GM23338 (cell line): Measurements from ENCODE around the gene NOTCH1. TPM values are rescaled to one million over a fixed set of nuclear protein-coding genes. Genes with fewer than 3 reads are reported as not detected.

Experiments
- ATAC-seq: fragments of 200-7000 bp; cut with Tn5 transposase; 3 replicates; pipeline ENCODE4 v1.9.1; 2020
- DNase-seq: peaks from one replicate; pipeline ENCODE4 v3.0.0-alpha.2; 2015; ENCODE audit warnings: low spot score
- H2AFZ ChIP-seq: fragments of 200-600 bp; sonication (generic); 2 replicates; pipeline ENCODE4 v1.8.0; 2016; ENCODE audit warnings: antibody characterized with exemption, mild to moderate bottlenecking, moderate library complexity
- H3F3A ChIP-seq: fragments of 200-600 bp; sonication (generic); replicated peaks from 2 replicates; pipeline ENCODE4 v1.8.0; 2017; ENCODE audit warnings: antibody characterized with exemption, mixed run types, low read depth
- H3K27ac ChIP-seq: fragments of 200-600 bp; sonication (generic); 2 replicates; pipeline ENCODE4 v1.6.1; 2016; ENCODE audit warnings: low read depth
- H3K27me3 ChIP-seq: fragments of 200-600 bp; sonication (generic); 2 replicates; pipeline ENCODE4 v1.8.0; 2016; ENCODE audit warnings: mild to moderate bottlenecking, mixed run types, moderate library complexity; ENCODE audit not compliant: insufficient read depth
- H3K36me3 ChIP-seq: fragments of 200-600 bp; sonication (generic); 2 replicates; pipeline ENCODE4 v1.8.0; 2016; ENCODE audit warnings: mild to moderate bottlenecking; ENCODE audit not compliant: insufficient read depth
- H3K4me1 ChIP-seq: fragments of 200-600 bp; sonication (generic); 2 replicates; pipeline ENCODE4 v1.8.0; 2016; ENCODE audit warnings: mild to moderate bottlenecking, moderate library complexity; ENCODE audit not compliant: insufficient read depth
- H3K4me2 ChIP-seq: fragments of 200-600 bp; sonication (generic); 2 replicates; pipeline ENCODE4 v1.7.1; 2017; ENCODE audit warnings: mixed run types
- H3K4me3 ChIP-seq: fragments of 200-600 bp; sonication (generic); 2 replicates; pipeline ENCODE4 v1.6.1; 2016; ENCODE audit warnings: mixed run types
- H3K79me2 ChIP-seq: fragments of 200-600 bp; sonication (generic); replicated peaks from 2 replicates; pipeline ENCODE4 v1.8.0; 2017; ENCODE audit warnings: mild to moderate bottlenecking; ENCODE audit not compliant: insufficient read depth
- H3K9me2 ChIP-seq: fragments of 200-600 bp; sonication (generic); 2 replicates; pipeline ENCODE4 v1.8.0; 2017; ENCODE audit not compliant: insufficient read depth
- H4K20me1 ChIP-seq: fragments of 200-600 bp; sonication (generic); replicated peaks from 2 replicates; pipeline ENCODE4 v1.8.0; 2017; ENCODE audit warnings: mild to moderate bottlenecking; ENCODE audit not compliant: insufficient read depth
- H3K27ac Mint-ChIP-seq: 2 replicates; pipeline ENCODE4 v1.8.0; 2020; ENCODE audit warnings: inconsistent platforms, mild to moderate bottlenecking, moderate library complexity, mixed read lengths
- H3K27me3 Mint-ChIP-seq: 3 replicates; pipeline ENCODE4 v1.8.0; 2022; ENCODE audit warnings: low read depth, mild to moderate bottlenecking, moderate library complexity, mixed read lengths, inconsistent platforms; ENCODE audit not compliant: insufficient read depth, poor library complexity
- H3K36me3 Mint-ChIP-seq: 3 replicates; pipeline ENCODE4 v1.8.0; 2021; ENCODE audit warnings: low read depth, mild to moderate bottlenecking, inconsistent platforms, moderate library complexity, mixed read lengths
- H3K4me1 Mint-ChIP-seq: 3 replicates; pipeline ENCODE4 v1.8.0; 2020; ENCODE audit warnings: mild to moderate bottlenecking, inconsistent platforms, mixed read lengths
- H3K4me3 Mint-ChIP-seq: 3 replicates; pipeline ENCODE4 v1.8.0; 2021; ENCODE audit warnings: moderate library complexity, mild to moderate bottlenecking, inconsistent platforms, mixed read lengths
- H3K9me3 Mint-ChIP-seq: 3 replicates; pipeline ENCODE4 v1.8.0; 2020; ENCODE audit warnings: moderate library complexity, mild to moderate bottlenecking, inconsistent platforms, mixed read lengths
- CREB1 ChIP-seq: fragments of 250-450 bp; sonication (Bioruptor Pico); IDR thresholded peaks from 2 replicates; pipeline ENCODE4 v1.5.0; 2020; ENCODE audit warnings: low read depth, mild to moderate bottlenecking, moderate library complexity
- EZH2 ChIP-seq: fragments of 200-600 bp; sonication (generic); IDR thresholded peaks from one replicate; pipeline ENCODE4 v1.8.0; 2017; ENCODE audit warnings: antibody characterized with exemption, mild to moderate bottlenecking, low read depth; ENCODE audit not compliant: unreplicated experiment
- EZH2phosphoT487 ChIP-seq: fragments of 200-600 bp; sonication (generic); IDR thresholded peaks from one replicate; pipeline ENCODE4 v1.8.1; 2018; ENCODE audit warnings: antibody characterized with exemption; ENCODE audit not compliant: unreplicated experiment
- JUNB ChIP-seq: IDR thresholded peaks from one replicate; pipeline ENCODE4 v1.6.1; 2016; ENCODE audit warnings: antibody characterized with exemption; ENCODE audit not compliant: unreplicated experiment
- NANOG ChIP-seq: IDR thresholded peaks from 2 replicates; pipeline ENCODE4 v1.6.1; 2016; ENCODE audit warnings: antibody characterized with exemption, borderline replicate concordance
- POLR2AphosphoS5 ChIP-seq: IDR thresholded peaks from 2 replicates; pipeline ENCODE4 v1.6.1; 2016; ENCODE audit warnings: antibody characterized with exemption, low read depth
- REST ChIP-seq: IDR thresholded peaks from one replicate; pipeline ENCODE4 v1.6.1; 2018; ENCODE audit warnings: antibody characterized with exemption; ENCODE audit not compliant: unreplicated experiment
- STAT1 ChIP-seq: IDR thresholded peaks from one replicate; pipeline ENCODE4 v1.6.1; 2016; ENCODE audit warnings: antibody characterized with exemption; ENCODE audit not compliant: unreplicated experiment
- ZNF114 ChIP-seq: fragments of 250-450 bp; sonication (Bioruptor Pico); IDR thresholded peaks from 2 replicates; pipeline ENCODE4 v1.5.0; 2020; ENCODE audit warnings: mild to moderate bottlenecking, moderate library complexity
- ZNF331 ChIP-seq: fragments of 250-450 bp; sonication (Bioruptor Pico); IDR thresholded peaks from 2 replicates; pipeline ENCODE4 v1.5.0; 2020; ENCODE audit warnings: low read depth, mild to moderate bottlenecking, moderate library complexity
- ZNF462 ChIP-seq: fragments of 250-450 bp; sonication (Bioruptor Pico); IDR thresholded peaks from 2 replicates; pipeline ENCODE4 v1.5.0; 2020; ENCODE audit warnings: mild to moderate bottlenecking, moderate library complexity
- polyA plus RNA-seq: library from polyadenylated mRNA; unstranded; fragments of >200 nt; fragmentation: Nextera tagmentation; extraction: Ambion mirVana; gene quantifications from 2 replicates; pipeline ENCODE4 v1.2.1, GENCODE V29; 2016
- total RNA-seq: library from RNA; depleted of rRNA; stranded (reverse); fragments of >200 nt; shearing (Covaris generic); gene quantifications from 2 replicates; pipeline ENCODE4 v1.2.3, GENCODE V29; 2014
- TF ChIP-seq, protein P1 (sequence below): IDR thresholded peaks from 2 replicates; pipeline ENCODE4 v1.6.1; 2016; ENCODE audit warnings: antibody characterized with exemption
- TF ChIP-seq, protein P2 (sequence below), 2 experiments: fragments of 200-600 bp in 1 of 2; sonication (generic) in 1 of 2; conservative IDR thresholded peaks; 2 replicates each; pipeline versions ENCODE4 v1.5.1 to v1.6.1; 2016 to 2017; ENCODE audit warnings: antibody characterized with exemption in 2 of 2, low read depth in 2 of 2, mild to moderate bottlenecking in 2 of 2, moderate library complexity in 1 of 2

NOTCH1 gene
- total and polyA plus RNA-seq, 2 experiments from 2014 or later, result 9.9 to 97.2 TPM

DNA sequence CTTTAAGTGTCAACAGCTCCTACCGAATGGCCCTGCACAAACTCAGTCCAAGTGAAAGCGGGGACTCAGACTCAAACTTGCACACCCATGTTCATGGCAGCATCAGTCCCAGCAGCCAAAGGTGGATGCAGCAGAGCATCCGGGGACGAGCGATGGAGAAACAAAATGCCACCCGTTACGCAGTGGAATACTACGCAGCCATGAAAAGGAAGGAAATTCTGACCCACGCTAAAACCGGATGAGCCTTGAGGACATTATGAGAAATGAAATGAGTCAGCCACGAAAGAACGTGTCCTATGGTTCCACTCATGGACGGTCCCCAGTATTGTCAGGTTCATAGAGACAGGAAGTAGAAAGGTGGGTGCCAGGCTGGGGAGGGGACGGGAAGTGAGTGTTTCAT is 48.6 kb upstream of the NOTCH1 start:
- H3K9me3 Mint-ChIP-seq, result 0 out of 3 replicates have a peak, but pooled peaks cover 8% of the 10 kb centered on the region

More for the DNA sequence above, 48.6 kb upstream of the NOTCH1 start:
- no peaks in the 10 kb centered on the region for H3K36me3 Mint-ChIP-seq
- no peak overlapping the region for H3K4me3 Mint-ChIP-seq
- Histone ChIP-seq H3K4me1 (no peaks in the 10 kb centered on the region), H3K4me2 (no peak overlapping the region), H3K79me2 (no peaks in the 10 kb centered on the region), H4K20me1 (no peaks in the 10 kb centered on the region), H3K9me2 (no peaks in the 10 kb centered on the region), H3F3A (no peaks in the 10 kb centered on the region), H3K27me3 (no peaks in the 10 kb centered on the region), H3K27ac (no peak overlapping the region), H3K4me3 (no peak overlapping the region), H2AFZ (no peak overlapping the region), H3K36me3 (no peaks in the 10 kb centered on the region)
- H3K4me1 Mint-ChIP-seq, result peaks cover 6% of the 10 kb centered on the region
- no peak overlapping the region for H3K27ac Mint-ChIP-seq
- no peak for ATAC-seq
- no peak for DNase-seq
- TF ChIP-seq ZNF462, result no peak
- TF ChIP-seq EZH2, result no peak
- no peak for TF ChIP-seq JUNB
- TF ChIP-seq STAT1, result no peak
- no peak for TF ChIP-seq POLR2AphosphoS5
- TF ChIP-seq, protein P1, sequence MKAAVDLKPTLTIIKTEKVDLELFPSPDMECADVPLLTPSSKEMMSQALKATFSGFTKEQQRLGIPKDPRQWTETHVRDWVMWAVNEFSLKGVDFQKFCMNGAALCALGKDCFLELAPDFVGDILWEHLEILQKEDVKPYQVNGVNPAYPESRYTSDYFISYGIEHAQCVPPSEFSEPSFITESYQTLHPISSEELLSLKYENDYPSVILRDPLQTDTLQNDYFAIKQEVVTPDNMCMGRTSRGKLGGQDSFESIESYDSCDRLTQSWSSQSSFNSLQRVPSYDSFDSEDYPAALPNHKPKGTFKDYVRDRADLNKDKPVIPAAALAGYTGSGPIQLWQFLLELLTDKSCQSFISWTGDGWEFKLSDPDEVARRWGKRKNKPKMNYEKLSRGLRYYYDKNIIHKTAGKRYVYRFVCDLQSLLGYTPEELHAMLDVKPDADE, result no peak
- TF ChIP-seq NANOG, result no peak
- TF ChIP-seq ZNF114 (CRISPR knock-in tag), result no peak
- no peak for TF ChIP-seq EZH2phosphoT487
- TF ChIP-seq ZNF331 (CRISPR knock-in tag), result no peak
- TF ChIP-seq, protein P2, sequence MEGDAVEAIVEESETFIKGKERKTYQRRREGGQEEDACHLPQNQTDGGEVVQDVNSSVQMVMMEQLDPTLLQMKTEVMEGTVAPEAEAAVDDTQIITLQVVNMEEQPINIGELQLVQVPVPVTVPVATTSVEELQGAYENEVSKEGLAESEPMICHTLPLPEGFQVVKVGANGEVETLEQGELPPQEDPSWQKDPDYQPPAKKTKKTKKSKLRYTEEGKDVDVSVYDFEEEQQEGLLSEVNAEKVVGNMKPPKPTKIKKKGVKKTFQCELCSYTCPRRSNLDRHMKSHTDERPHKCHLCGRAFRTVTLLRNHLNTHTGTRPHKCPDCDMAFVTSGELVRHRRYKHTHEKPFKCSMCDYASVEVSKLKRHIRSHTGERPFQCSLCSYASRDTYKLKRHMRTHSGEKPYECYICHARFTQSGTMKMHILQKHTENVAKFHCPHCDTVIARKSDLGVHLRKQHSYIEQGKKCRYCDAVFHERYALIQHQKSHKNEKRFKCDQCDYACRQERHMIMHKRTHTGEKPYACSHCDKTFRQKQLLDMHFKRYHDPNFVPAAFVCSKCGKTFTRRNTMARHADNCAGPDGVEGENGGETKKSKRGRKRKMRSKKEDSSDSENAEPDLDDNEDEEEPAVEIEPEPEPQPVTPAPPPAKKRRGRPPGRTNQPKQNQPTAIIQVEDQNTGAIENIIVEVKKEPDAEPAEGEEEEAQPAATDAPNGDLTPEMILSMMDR (conservative IDR thresholded peaks at IDR 0.05; ENCODE audit: low read depth in 2 of 2), result no peak
- TF ChIP-seq REST, result no peak
- TF ChIP-seq CREB1 (CRISPR knock-in tag), result no peak
- peaks cover 14% of the 10 kb centered on the region for H3K27me3 Mint-ChIP-seq
